Duodenal mucosa (tissue), 2 donors: ENCODE data around the gene UBE2N.

Experiments
- H3K27ac ChIP-seq: one replicate; pipeline ENCODE4 v1.7.0; 2013; ENCODE audit warnings: low read depth, low read length
- H3K27me3 ChIP-seq, 2 donors: one replicate each; pipeline ENCODE4 v1.7.0; 2013; ENCODE audit warnings: low read length in 2 of 2, control low read depth in 1 of 2; ENCODE audit not compliant: insufficient read depth in 2 of 2, control insufficient read depth in 1 of 2
- H3K36me3 ChIP-seq, 2 donors: one replicate each; pipeline ENCODE4 v1.7.0; 2013; ENCODE audit warnings: low read length in 2 of 2, control low read depth in 1 of 2; ENCODE audit not compliant: insufficient read depth in 2 of 2, control insufficient read depth in 1 of 2
- H3K4me1 ChIP-seq, 2 donors: one replicate each; pipeline ENCODE4 v1.7.0; 2013; ENCODE audit warnings: low read length in 2 of 2, control low read depth in 1 of 2; ENCODE audit not compliant: insufficient read depth in 2 of 2, control insufficient read depth in 1 of 2
- H3K4me3 ChIP-seq, 2 donors: one replicate each; pipeline ENCODE4 v1.7.0; 2013; ENCODE audit warnings: low read length in 2 of 2, low read depth in 1 of 2
- H3K9ac ChIP-seq, 2 donors: one replicate each; pipeline ENCODE4 v1.7.0; 2013; ENCODE audit warnings: low read length in 2 of 2, low read depth in 1 of 2
- H3K9me3 ChIP-seq, 2 donors: one replicate each; pipeline ENCODE4 v1.7.0; 2013; ENCODE audit warnings: low read length in 2 of 2, control low read depth in 1 of 2; ENCODE audit not compliant: control insufficient read depth in 1 of 2

UBE2N gene

GRCh38 chr12:93358058-93358457, 83.7 kb downstream of the UBE2N start:
- Histone ChIP-seq H3K4me3 (no peak overlapping the region), H3K27ac (no peak overlapping the region), H3K4me1 (no peaks in the 10 kb centered on the region), H3K36me3 (no peaks in the 10 kb centered on the region), H3K9me3 (no peaks in the 10 kb centered on the region), H3K9ac (no peak overlapping the region), H3K27me3 (no peaks in the 10 kb centered on the region)

- Histone ChIP-seq H3K9me3 (no peaks in the 10 kb centered on the region), H3K4me3 (no peak overlapping the region), H3K9ac (no peak overlapping the region), H3K36me3 (no peaks in the 10 kb centered on the region), H3K4me1 (no peaks in the 10 kb centered on the region), H3K27me3 (no peaks in the 10 kb centered on the region), H3K27ac (no peak overlapping the region)
Measured at GRCh38 chr12:93356214-93356613, 85.5 kb downstream of the UBE2N start.
